MM.1S (cell line): ENCODE data around the gene MOB2.

Experiments used
- DNase-seq: peaks from one replicate; pipeline ENCODE4 v3.0.0-alpha.2; 2015
- H2AFZ ChIP-seq: fragments of 300-600 bp; sonication (generic); 2 replicates; pipeline ENCODE4 v1.6.0; 2016; ENCODE audit warnings: antibody characterized with exemption, low read length
- H3F3A ChIP-seq: fragments of 300-600 bp; sonication (generic); 2 replicates; pipeline ENCODE4 v1.6.1; 2016; ENCODE audit warnings: mild to moderate bottlenecking, antibody characterized with exemption, low read length, moderate library complexity, mixed read lengths; ENCODE audit not compliant: insufficient read depth
- H3K27ac ChIP-seq: fragments of 300-600 bp; sonication (generic); 2 replicates; pipeline ENCODE4 v1.5.1; 2016; ENCODE audit warnings: mild to moderate bottlenecking, low read length
- H3K27me3 ChIP-seq: fragments of 300-600 bp; sonication (generic); replicated peaks from 2 replicates; pipeline ENCODE4 v1.6.0; 2016; ENCODE audit warnings: low read length; ENCODE audit not compliant: insufficient read depth
- H3K36me3 ChIP-seq: fragments of 300-600 bp; sonication (generic); replicated peaks from 2 replicates; pipeline ENCODE4 v1.6.1; 2016; ENCODE audit warnings: mild to moderate bottlenecking, low read length, mixed read lengths; ENCODE audit not compliant: insufficient read depth
- H3K4me1 ChIP-seq: fragments of 300-600 bp; sonication (generic); 2 replicates; pipeline ENCODE4 v1.6.1; 2016; ENCODE audit warnings: low read length, mixed read lengths
- H3K4me2 ChIP-seq: fragments of 300-600 bp; sonication (generic); 2 replicates; pipeline ENCODE4 v1.6.0; 2016; ENCODE audit warnings: low read depth, low read length
- H3K4me3 ChIP-seq: fragments of 300-600 bp; sonication (generic); 2 replicates; pipeline ENCODE4 v1.5.1; 2016; ENCODE audit warnings: low read length, mixed read lengths
- H3K79me2 ChIP-seq: fragments of 300-600 bp; sonication (generic); 2 replicates; pipeline ENCODE4 v1.6.1; 2016; ENCODE audit warnings: mixed run types, low read length, mixed read lengths
- H3K9ac ChIP-seq: fragments of 300-600 bp; sonication (generic); 2 replicates; pipeline ENCODE4 v1.6.1; 2016; ENCODE audit warnings: low read length, mixed read lengths
- H3K9me2 ChIP-seq: fragments of 300-600 bp; sonication (generic); replicated peaks from 2 replicates; pipeline ENCODE4 v1.6.1; 2016; ENCODE audit warnings: mild to moderate bottlenecking, low read length, mixed read lengths; ENCODE audit not compliant: insufficient read depth
- H3K9me3 ChIP-seq: fragments of 300-600 bp; sonication (generic); replicated peaks from 2 replicates; pipeline ENCODE4 v1.6.1; 2016; ENCODE audit warnings: mild to moderate bottlenecking, low read length, mixed read lengths; ENCODE audit not compliant: insufficient read depth
- H4K20me1 ChIP-seq: fragments of 300-600 bp; sonication (generic); 2 replicates; pipeline ENCODE4 v1.6.1; 2016; ENCODE audit warnings: mild to moderate bottlenecking, low read length, moderate library complexity, mixed read lengths; ENCODE audit not compliant: insufficient read depth
- CTCF ChIP-seq: fragments of 300-600 bp; sonication (generic); IDR thresholded peaks from 2 replicates; pipeline ENCODE4 v1.5.1; 2016; ENCODE audit warnings: antibody characterized with exemption, low read length, mixed read lengths
- EZH2 ChIP-seq: fragments of 300-600 bp; sonication (generic); optimal IDR thresholded peaks from 2 replicates; pipeline ENCODE3; 2017; ENCODE audit warnings: low read depth, mild to moderate bottlenecking, antibody characterized with exemption, low read length, mixed read lengths
- EZH2phosphoT487 ChIP-seq: fragments of 300-600 bp; sonication (generic); IDR thresholded peaks from 2 replicates; pipeline ENCODE4 v1.6.1; 2018; ENCODE audit warnings: antibody characterized with exemption, low read length

Gene MOB2

GRCh38 chr11:1533342-1533725 lies 46.8 kb upstream of the MOB2 start:
- Histone ChIP-seq H3K27ac (no peak overlapping the region), H3K9ac (no peak overlapping the region)

GRCh38 chr11:1532606-1533341 lies 46.2 kb upstream of the MOB2 start:
- no peaks in the 10 kb centered on the region for H3K4me1 ChIP-seq
- no peaks in the 10 kb centered on the region for H3K36me3 ChIP-seq
- H3K27me3 ChIP-seq, result peaks cover 1% of the 10 kb centered on the region
- TF ChIP-seq EZH2 (no peak), EZH2phosphoT487 (no peak), CTCF (no peak)
- H3K9ac ChIP-seq, result no peak overlapping the region
- no peaks in the 10 kb centered on the region for H3K9me2 ChIP-seq
- no peak overlapping the region for H2AFZ ChIP-seq
- no peaks in the 10 kb centered on the region; the same call in 1 of the 2 replicates for H4K20me1 ChIP-seq
- no peak overlapping the region for H3K4me3 ChIP-seq
- no peaks in the 10 kb centered on the region for H3F3A ChIP-seq
- no peaks in the 10 kb centered on the region for H3K9me3 ChIP-seq
- no peak for DNase-seq
- H3K79me2 ChIP-seq, result peaks cover 90% of the 10 kb centered on the region
- no peak overlapping the region for H3K4me2 ChIP-seq
- no peak overlapping the region for H3K27ac ChIP-seq

More at GRCh38 chr11:1533342-1533725, 46.8 kb upstream of the MOB2 start:
- Histone ChIP-seq H3K4me1 (no peaks in the 10 kb centered on the region), H3K4me2 (no peak overlapping the region), H4K20me1 (no peaks in the 10 kb centered on the region; the same call in 1 of the 2 replicates), H3F3A (no peaks in the 10 kb centered on the region), H3K4me3 (no peak overlapping the region), H3K9me2 (no peaks in the 10 kb centered on the region), H3K36me3 (no peaks in the 10 kb centered on the region), H2AFZ (no peak overlapping the region), H3K9me3 (no peaks in the 10 kb centered on the region), H3K27me3 (peaks cover 7% of the 10 kb centered on the region), H3K79me2 (peaks cover 86% of the 10 kb centered on the region)
- TF ChIP-seq CTCF, result no peak
- TF ChIP-seq EZH2, result no peak
- no peak for TF ChIP-seq EZH2phosphoT487
- no peak for DNase-seq

- no peaks in the 10 kb centered on the region for H3K36me3 ChIP-seq
- no peaks in the 10 kb centered on the region; the same call in 1 of the 2 replicates for H4K20me1 ChIP-seq
- no peak for TF ChIP-seq CTCF
- no peak for TF ChIP-seq EZH2phosphoT487
- no peak for TF ChIP-seq EZH2
These were observed 45.5 kb upstream of the MOB2 start for GRCh38 chr11:1532014-1532586.

More at GRCh38 chr11:1532014-1532586, 45.5 kb upstream of the MOB2 start:
- Histone ChIP-seq H3K9ac (no peak overlapping the region), H2AFZ (no peak overlapping the region), H3K27me3 (no peaks in the 10 kb centered on the region), H3K9me3 (no peaks in the 10 kb centered on the region), H3K79me2 (peaks cover 86% of the 10 kb centered on the region), H3K4me2 (no peak overlapping the region), H3K27ac (no peak overlapping the region), H3K9me2 (no peaks in the 10 kb centered on the region), H3F3A (no peaks in the 10 kb centered on the region), H3K4me1 (no peaks in the 10 kb centered on the region), H3K4me3 (no peak overlapping the region)
- DNase-seq, result no peak
